HCT116 (cell line): ENCODE data around the gene HIF1A.

Source experiments
- ATF3 ChIP-seq: IDR thresholded peaks from 2 replicates; pipeline ENCODE4 v1.6.1; 2012
- CBX3 ChIP-seq: IDR thresholded peaks from 2 replicates; pipeline ENCODE4 v1.6.1; 2012; ENCODE audit warnings: low read depth
- CTCF ChIP-seq, 3 experiments: fragments of 200-600 bp in 1 of 3; sonication (generic) in 1 of 3; IDR thresholded peaks in 2 of 3; conservative IDR thresholded peaks in 1 of 3; 2 replicates each; pipeline ENCODE4 v1.5.1; 2012 to 2017; ENCODE audit warnings: low read depth in 2 of 3, low read length in 2 of 3, antibody characterized with exemption in 1 of 3, borderline replicate concordance in 1 of 3, control low read depth in 1 of 3, mild to moderate bottlenecking in 1 of 3, mixed read lengths in 1 of 3, mixed run types in 1 of 3, moderate library complexity in 1 of 3; ENCODE audit not compliant: insufficient read depth in 1 of 3
- EZH2phosphoT487 ChIP-seq: fragments of 200-600 bp; IDR thresholded peaks from 2 replicates; pipeline ENCODE4 v1.6.1; 2018; ENCODE audit warnings: antibody characterized with exemption, borderline replicate concordance
- JUND ChIP-seq: IDR thresholded peaks from 2 replicates; pipeline ENCODE4 v1.6.1; 2012
- POLR2A ChIP-seq: IDR thresholded peaks from 2 replicates; pipeline ENCODE4 v1.7.0; 2011; ENCODE audit warnings: borderline replicate concordance; ENCODE audit not compliant: insufficient read depth, insufficient read length; ENCODE audit errors: extremely low read depth
- POLR2AphosphoS5 ChIP-seq: IDR thresholded peaks from 2 replicates; pipeline ENCODE4 v1.6.1; 2011; ENCODE audit warnings: mild to moderate bottlenecking, low read depth, low read length, moderate library complexity
- SIN3A ChIP-seq: IDR thresholded peaks from 2 replicates; pipeline ENCODE4 v1.6.1; 2012; ENCODE audit warnings: low read depth
- TCF7L2 ChIP-seq: IDR thresholded peaks from 2 replicates; pipeline ENCODE4 v1.7.0; 2011; ENCODE audit warnings: borderline replicate concordance, inconsistent platforms; ENCODE audit not compliant: insufficient read depth, insufficient read length; ENCODE audit errors: extremely low read depth
- YY1 ChIP-seq: IDR thresholded peaks from 2 replicates; pipeline ENCODE4 v1.6.1; 2011; ENCODE audit warnings: low read length, low read depth, moderate library complexity, mild to moderate bottlenecking; ENCODE audit not compliant: insufficient replicate concordance; ENCODE audit errors: extremely low read depth
- ZBTB33 ChIP-seq: IDR thresholded peaks from 2 replicates; pipeline ENCODE4 v1.6.1; 2011; ENCODE audit warnings: mild to moderate bottlenecking, low read length, moderate library complexity; ENCODE audit not compliant: insufficient replicate concordance; ENCODE audit errors: extremely low read depth
- ZNF274 ChIP-seq: fragments of 200-500 bp; sonication (Bioruptor generic); IDR thresholded peaks from 2 replicates; pipeline ENCODE4 v1.6.1; 2014; ENCODE audit warnings: mild to moderate bottlenecking, low read depth, low read length, inconsistent platforms

- TF ChIP-seq CBX3 (no peak), TCF7L2 (no peak), ATF3 (no peak), CTCF (IDR thresholded peaks at IDR 0.05 in 2 of 3, conservative IDR thresholded peaks at IDR 0.05 in 1 of 3; ENCODE audit: borderline replicate concordance in 1 of 3, insufficient read depth in 1 of 3, low read depth in 2 of 3, low read length in 2 of 3) (no peak), JUND (no peak), ZBTB33 (no peak), ZNF274 (no peak), YY1 (no peak), POLR2A (no peak), POLR2AphosphoS5 (no peak), SIN3A (no peak), EZH2phosphoT487 (no peak)
Measured at GRCh38 chr14:61659582-61659981, 35.7 kb upstream of the HIF1A start.
